Gastrocnemius medialis (tissue), 4 donors: Measurements from ENCODE around the gene TTLL1. TPM values are rescaled to one million over a fixed set of nuclear protein-coding genes. Genes with fewer than 3 reads are reported as not detected.

Experiments used
- ATAC-seq, 2 donors: fragments of 150-250 bp; one replicate each; pipeline ENCODE4 v1.9.1; 2016
- DNase-seq, 2 donors: peaks; one replicate each; pipeline ENCODE4 v3.0.0-alpha.2; 2019
- H3K27ac ChIP-seq, 4 donors: fragments of 200-600 bp; sonication (generic); 1 replicate in 1 of 4; 2 replicates in 3 of 4; pipeline ENCODE4 v1.5.1; 2016 to 2018; ENCODE audit warnings: mild to moderate bottlenecking in 2 of 4, moderate library complexity in 1 of 4
- H3K27me3 ChIP-seq, 3 donors: fragments of 200-600 bp; sonication (generic) in 2 of 3; 1 replicate in 1 of 3; 2 replicates in 2 of 3; pipeline versions ENCODE4 v1.5.1 to v1.6.0; 2016 to 2019; ENCODE audit warnings: mild to moderate bottlenecking in 1 of 3, moderate library complexity in 1 of 3
- H3K36me3 ChIP-seq, 2 donors: fragments of 200-600 bp; sonication (generic) in 1 of 2; one replicate each; pipeline ENCODE4 v1.5.1; 2017 to 2018
- H3K4me1 ChIP-seq, 2 donors: fragments of 200-600 bp; sonication (generic) in 1 of 2; one replicate each; pipeline ENCODE4 v1.5.1; 2016 to 2017; ENCODE audit warnings: mild to moderate bottlenecking in 2 of 2
- H3K4me3 ChIP-seq, 4 donors: fragments of 200-600 bp; sonication (generic) in 3 of 4; 1 replicate in 1 of 4; 2 replicates in 3 of 4; pipeline ENCODE4 v1.5.1; 2016 to 2019; ENCODE audit warnings: mild to moderate bottlenecking in 2 of 4
- H3K9me3 ChIP-seq, 3 donors: fragments of 200-600 bp; sonication (generic) in 2 of 3; 1 replicate in 1 of 3; 2 replicates in 2 of 3; pipeline ENCODE4 v1.5.1; 2016 to 2019
- POLR2A ChIP-seq, 2 donors: fragments of 450-650 bp; IDR thresholded peaks; one replicate each; pipeline ENCODE4 v1.6.1; 2017; ENCODE audit warnings: antibody characterized with exemption in 2 of 2, mild to moderate bottlenecking in 2 of 2, moderate library complexity in 2 of 2
- in situ Hi-C, 4 donors: fragments of 200-750 bp; cut with MboI; loops; one replicate each; pipeline versions ENCODE4 v1.15.0 to v1.8.0; 2017; ENCODE audit warnings: low sequenced_read_pairs in 4 of 4
- intact Hi-C: fragments of 100-400 bp; cut with DNase I; formaldehyde crosslinking; loops from one replicate; pipeline ENCODE4 v1.15.1; 2023; ENCODE audit warnings: low total_unique reads
- total RNA-seq, 4 donors: library from RNA; depleted of rRNA; stranded (reverse); fragments of >200 nt; gene quantifications; one replicate each; pipeline versions ENCODE4 v1.1.0 to v1.2.3, GENCODE V29; 2016
- TF ChIP-seq, protein P1 (sequence below), 5 experiments: fragments of 450-650 bp in 3 of 5; fragments of 200-600 bp in 2 of 5; sonication (generic) in 2 of 5; IDR thresholded peaks in 4 of 5; conservative IDR thresholded peaks in 1 of 5; 1 replicate in 4 of 5; 2 replicates in 1 of 5; pipeline ENCODE4 v1.5.1; 2016 to 2019; ENCODE audit warnings: antibody characterized with exemption in 5 of 5, mild to moderate bottlenecking in 3 of 5, moderate library complexity in 3 of 5

Gene TTLL1
- total RNA-seq, 4 donors from 2014 or later, result 1.3 to 2.0 (median 1.8) TPM

GRCh38 chr22:43039800-43040199, 49.4 kb downstream of the TTLL1 start:
- ATAC-seq (no peak), DNase-seq (no peak)
- H3K4me1 ChIP-seq, result no peaks in the 10 kb centered on the region
- no peak for TF ChIP-seq POLR2A (IDR thresholded peaks at IDR 0.05)
- TF ChIP-seq, protein P1, sequence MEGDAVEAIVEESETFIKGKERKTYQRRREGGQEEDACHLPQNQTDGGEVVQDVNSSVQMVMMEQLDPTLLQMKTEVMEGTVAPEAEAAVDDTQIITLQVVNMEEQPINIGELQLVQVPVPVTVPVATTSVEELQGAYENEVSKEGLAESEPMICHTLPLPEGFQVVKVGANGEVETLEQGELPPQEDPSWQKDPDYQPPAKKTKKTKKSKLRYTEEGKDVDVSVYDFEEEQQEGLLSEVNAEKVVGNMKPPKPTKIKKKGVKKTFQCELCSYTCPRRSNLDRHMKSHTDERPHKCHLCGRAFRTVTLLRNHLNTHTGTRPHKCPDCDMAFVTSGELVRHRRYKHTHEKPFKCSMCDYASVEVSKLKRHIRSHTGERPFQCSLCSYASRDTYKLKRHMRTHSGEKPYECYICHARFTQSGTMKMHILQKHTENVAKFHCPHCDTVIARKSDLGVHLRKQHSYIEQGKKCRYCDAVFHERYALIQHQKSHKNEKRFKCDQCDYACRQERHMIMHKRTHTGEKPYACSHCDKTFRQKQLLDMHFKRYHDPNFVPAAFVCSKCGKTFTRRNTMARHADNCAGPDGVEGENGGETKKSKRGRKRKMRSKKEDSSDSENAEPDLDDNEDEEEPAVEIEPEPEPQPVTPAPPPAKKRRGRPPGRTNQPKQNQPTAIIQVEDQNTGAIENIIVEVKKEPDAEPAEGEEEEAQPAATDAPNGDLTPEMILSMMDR (IDR thresholded peaks at IDR 0.05 in 4 of 5, conservative IDR thresholded peaks at IDR 0.05 in 1 of 5), result no peak
- H3K27ac ChIP-seq, result no peak overlapping the region
- no peak overlapping the region for H3K4me3 ChIP-seq
- in situ Hi-C loops, result loop anchor here in 2 of 4 donors (10.0 to 25.0 kb wide), 2 partner anchors 175 to 177 kb away; partner anchors contain the start of gene ARFGAP3 (in 1 of the 2)
- no peaks in the 10 kb centered on the region for H3K9me3 ChIP-seq
- intact Hi-C loops, result no loop called here
- no peaks in the 10 kb centered on the region for H3K27me3 ChIP-seq
- no peaks in the 10 kb centered on the region for H3K36me3 ChIP-seq

DNA sequence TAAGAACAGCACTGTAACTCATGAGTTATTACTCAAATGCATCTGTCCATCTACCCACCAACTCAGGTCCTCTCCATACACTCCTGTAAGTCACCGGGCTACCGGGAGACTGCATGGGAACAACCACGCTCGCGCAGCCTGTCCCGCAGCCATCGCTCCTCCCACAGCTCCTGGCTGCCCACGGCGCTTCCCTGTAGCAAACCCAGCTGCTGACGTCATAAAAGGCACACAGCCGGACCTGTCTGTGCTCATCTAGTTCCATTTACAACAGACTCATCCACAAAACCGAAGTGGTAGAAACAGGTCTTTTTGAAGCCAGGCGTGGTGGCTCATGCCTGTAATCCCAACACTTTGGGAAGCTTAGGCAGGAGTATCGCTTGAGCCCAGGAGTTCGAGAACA, 50.9 kb downstream of the TTLL1 start:
- Histone ChIP-seq H3K9me3 (no peaks in the 10 kb centered on the region), H3K4me1 (no peaks in the 10 kb centered on the region), H3K27me3 (no peaks in the 10 kb centered on the region), H3K27ac (no peak overlapping the region), H3K4me3 (no peak overlapping the region), H3K36me3 (no peaks in the 10 kb centered on the region)
- in situ Hi-C loops, result loop anchor here in 2 of 4 donors (10.0 to 25.0 kb wide), 2 partner anchors 174 to 176 kb away; partner anchors contain the start of gene ARFGAP3 (in 1 of the 2)
- DNase-seq, result no peak
- TF ChIP-seq, protein P1 (IDR thresholded peaks at IDR 0.05 in 4 of 5, conservative IDR thresholded peaks at IDR 0.05 in 1 of 5), result no peak
- no peak for TF ChIP-seq POLR2A (IDR thresholded peaks at IDR 0.05)
- ATAC-seq, result no peak
- intact Hi-C loops, result no loop called here

- H3K27me3 ChIP-seq, result no peaks in the 10 kb centered on the region
- TF ChIP-seq, protein P1 (IDR thresholded peaks at IDR 0.05 in 4 of 5, conservative IDR thresholded peaks at IDR 0.05 in 1 of 5), result no peak
- TF ChIP-seq POLR2A (IDR thresholded peaks at IDR 0.05), result no peak
- intact Hi-C loops (no loop called here), in situ Hi-C loops (loop anchor here in 2 of 4 donors (10.0 to 25.0 kb wide), 2 partner anchors 172 to 174 kb away; partner anchors contain the start of gene ARFGAP3 (in 1 of the 2))
- ATAC-seq (peak; percentile 64 to 74), DNase-seq (peak in 1 of 2 donors; percentile 28)
- no peaks in the 10 kb centered on the region for H3K36me3 ChIP-seq
- H3K4me1 ChIP-seq, result no peaks in the 10 kb centered on the region
- no peak overlapping the region for H3K4me3 ChIP-seq
- H3K27ac ChIP-seq, result peak overlapping the region in 3 of 4 donors; percentile 7 to 51 (median 51)
- H3K9me3 ChIP-seq, result no peaks in the 10 kb centered on the region
Observed at GRCh38 chr22:43036282-43036829, 52.8 kb downstream of the TTLL1 start.

DNA sequence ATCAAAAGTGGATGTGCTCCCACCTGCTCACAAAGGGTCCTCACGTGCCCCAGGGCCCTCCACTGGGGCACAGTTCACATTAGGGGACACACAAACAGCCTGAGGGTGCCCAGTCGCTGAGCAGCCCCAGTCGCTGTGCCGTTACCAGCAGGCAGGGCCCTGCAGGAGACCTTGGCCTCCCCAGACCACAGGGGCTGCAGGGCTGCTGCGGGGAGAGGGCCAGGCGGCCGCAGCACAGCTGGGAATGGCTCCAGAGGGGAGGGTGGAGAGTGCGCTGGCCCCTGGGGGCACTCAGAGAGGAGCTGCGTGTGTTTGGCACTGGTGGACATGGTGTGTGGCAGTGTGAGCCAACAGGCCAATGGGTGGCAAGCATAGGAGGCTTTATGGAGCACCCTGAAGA, 53.9 kb downstream of the TTLL1 start:
- no peak for TF ChIP-seq POLR2A (IDR thresholded peaks at IDR 0.05)
- TF ChIP-seq, protein P1 (IDR thresholded peaks at IDR 0.05 in 4 of 5, conservative IDR thresholded peaks at IDR 0.05 in 1 of 5), result no peak
- in situ Hi-C loops, result loop anchor here in 2 of 4 donors (10.0 to 25.0 kb wide), 2 partner anchors 170 to 173 kb away; partner anchors contain the start of gene ARFGAP3 (in 1 of the 2)

More for the DNA sequence above, 53.9 kb downstream of the TTLL1 start:
- Histone ChIP-seq H3K4me3 (no peak overlapping the region), H3K9me3 (no peaks in the 10 kb centered on the region), H3K4me1 (no peaks in the 10 kb centered on the region), H3K27me3 (no peaks in the 10 kb centered on the region), H3K27ac (no peak overlapping the region), H3K36me3 (no peaks in the 10 kb centered on the region)
- intact Hi-C loops, result loop anchor here (2.0 kb wide), 1 partner anchor 166 kb away; no protein-coding TSS in a partner anchor
- ATAC-seq (no peak), DNase-seq (no peak)
